Camera-type eye (tissue), 1 donor: ENCODE data around the gene PFKL. TPM values are rescaled to one million over a fixed set of nuclear protein-coding genes. Genes with fewer than 3 reads are reported as not detected.

Experiments used
- total RNA-seq: library from RNA; depleted of rRNA; stranded (reverse); fragments of >200 nt; gene quantifications from one replicate; pipeline ENCODE4 v1.2.3, GENCODE V29; 2014

The PFKL gene
- 162 TPM for total RNA-seq

GRCh38 chr21:44299458-44300261 lies at the start of gene PFKL:
Gene PFKL (plus strand): TSS chr21:44300053. CDS start chr21:44300106, 53 bp downstream.

GRCh38 chr21:44261675-44262295 lies 38.1 kb upstream of the PFKL start, which contains the start of gene DNMT3L:
Gene DNMT3L (minus strand): TSS chr21:44261897. CDS start chr21:44261259, 638 bp downstream.

GRCh38 chr21:44285138-44285992 lies 14.5 kb upstream of the PFKL start, which contains the start of gene AIRE:
Gene AIRE (plus strand): TSS chr21:44285876. CDS start chr21:44286007, 131 bp downstream.

GRCh38 chr21:44338971-44339910 lies 39.4 kb downstream of the PFKL start, which contains the start of gene CFAP410:
Gene CFAP410 (minus strand): TSS chr21:44339390. CDS start chr21:44339194, 196 bp downstream.

GRCh38 chr21:44353191-44353970 lies 53.5 kb downstream of the PFKL start, which contains the start of gene TRPM2:
Gene TRPM2 (plus strand): TSS chr21:44353621. CDS start chr21:44353701, 80 bp downstream.

Other genes starting within 250 kb of the PFKL start
- gene PWP2, start 192.7 kb upstream of the PFKL start, total RNA-seq = 13.7 TPM
- 46.9 TPM for gene GATD3, start 166.4 kb upstream of the PFKL start, total RNA-seq
- gene ICOSLG, start 59.1 kb upstream of the PFKL start, total RNA-seq = 1.6 TPM
- gene DNMT3L, start 38.2 kb upstream of the PFKL start, total RNA-seq = 0.27 TPM
- 0.27 TPM for gene AIRE, start 14.2 kb upstream of the PFKL start, total RNA-seq
- gene CFAP410, start 39.3 kb downstream of the PFKL start, total RNA-seq = 25.6 TPM
- 3.0 TPM for gene TRPM2, start 53.6 kb downstream of the PFKL start, total RNA-seq
- 3.4 TPM for gene LRRC3, start 155.5 kb downstream of the PFKL start, total RNA-seq
- not detected for gene KRTAP10-1, start 240.1 kb downstream of the PFKL start, total RNA-seq